ENCODE results near the gene HNRNPF. TPM values are rescaled to one million over a fixed set of nuclear protein-coding genes. Genes with fewer than 3 reads are reported as not detected.

The HNRNPF gene
- total RNA-seq, 2 experiments from 2014 or later, result 86.5 to 87.9 TPM

DNA sequence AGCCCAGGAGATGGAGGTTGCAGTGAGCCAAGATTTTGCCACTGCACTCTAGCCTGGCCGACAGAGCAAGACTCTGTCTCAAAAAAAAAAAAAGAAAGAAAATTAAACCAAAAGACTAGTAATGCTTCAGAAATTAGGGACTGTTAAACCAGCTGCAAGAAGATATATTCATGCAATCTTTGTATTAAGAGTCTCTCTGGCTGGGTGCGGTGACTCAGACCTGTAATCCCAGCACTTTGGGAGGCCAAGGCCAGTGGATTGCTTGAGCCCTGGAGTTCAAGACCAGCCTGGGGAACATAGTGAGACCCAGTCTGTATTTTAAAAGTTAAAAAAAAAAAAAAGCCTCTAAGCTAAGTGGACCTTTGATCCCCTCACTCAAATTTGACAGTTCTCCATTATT is 2.5 kb upstream of the HNRNPF start:
- H3K9me3 Mint-ChIP-seq, result no peaks in the 10 kb centered on the region
- Histone ChIP-seq H3K36me3 (ENCODE audit: insufficient read depth, low read length) (no peaks in the 10 kb centered on the region), H3K27ac (ENCODE audit: low read depth in 1 of 2, low read length in 2 of 2) (no peak overlapping the region), H3K4me1 (ENCODE audit: insufficient read depth, low read length) (peaks cover 24% of the 10 kb centered on the region), H3K27me3 (ENCODE audit: control insufficient read depth in 1 of 2, insufficient read depth in 2 of 2, low read length in 2 of 2) (no peaks in the 10 kb centered on the region), H3K4me3 (ENCODE audit: low read length) (no peak overlapping the region), H3K9me3 (ENCODE audit: control insufficient read depth in 1 of 2, insufficient read depth in 1 of 2, low read length in 2 of 2) (no peaks in the 10 kb centered on the region)
- peak overlapping the region; percentile 51 for H3K27ac Mint-ChIP-seq
- H3K4me3 Mint-ChIP-seq, result peak overlapping the region; percentile 98
- ATAC-seq (ENCODE audit: poor library complexity) (no peak), DNase-seq (no peak)
- ChIA-PET CTCF (interaction anchor here (0.7 to 1.8 kb wide), 2 partner anchors 15 to 63 kb away, joined by 3 to 4 read pairs; no protein-coding TSS in a partner anchor), POLR2A (interaction anchor here (1.0 to 3.0 kb wide), 2 partner anchors 8 kb away, joined by 3 to 56 read pairs; no protein-coding TSS in a partner anchor)
- peaks cover 26% of the 10 kb centered on the region for H3K36me3 Mint-ChIP-seq (ENCODE audit: low read depth)
- H3K27me3 Mint-ChIP-seq, result no peaks in the 10 kb centered on the region
- peaks cover 14% of the 10 kb centered on the region for H3K4me1 Mint-ChIP-seq (ENCODE audit: low read depth)
- TF ChIP-seq, protein P1, sequence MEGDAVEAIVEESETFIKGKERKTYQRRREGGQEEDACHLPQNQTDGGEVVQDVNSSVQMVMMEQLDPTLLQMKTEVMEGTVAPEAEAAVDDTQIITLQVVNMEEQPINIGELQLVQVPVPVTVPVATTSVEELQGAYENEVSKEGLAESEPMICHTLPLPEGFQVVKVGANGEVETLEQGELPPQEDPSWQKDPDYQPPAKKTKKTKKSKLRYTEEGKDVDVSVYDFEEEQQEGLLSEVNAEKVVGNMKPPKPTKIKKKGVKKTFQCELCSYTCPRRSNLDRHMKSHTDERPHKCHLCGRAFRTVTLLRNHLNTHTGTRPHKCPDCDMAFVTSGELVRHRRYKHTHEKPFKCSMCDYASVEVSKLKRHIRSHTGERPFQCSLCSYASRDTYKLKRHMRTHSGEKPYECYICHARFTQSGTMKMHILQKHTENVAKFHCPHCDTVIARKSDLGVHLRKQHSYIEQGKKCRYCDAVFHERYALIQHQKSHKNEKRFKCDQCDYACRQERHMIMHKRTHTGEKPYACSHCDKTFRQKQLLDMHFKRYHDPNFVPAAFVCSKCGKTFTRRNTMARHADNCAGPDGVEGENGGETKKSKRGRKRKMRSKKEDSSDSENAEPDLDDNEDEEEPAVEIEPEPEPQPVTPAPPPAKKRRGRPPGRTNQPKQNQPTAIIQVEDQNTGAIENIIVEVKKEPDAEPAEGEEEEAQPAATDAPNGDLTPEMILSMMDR (IDR thresholded peaks at IDR 0.05), result no peak
- intact Hi-C loops (cut with DNase I, micrococcal nuclease), result no loop called here

DNA sequence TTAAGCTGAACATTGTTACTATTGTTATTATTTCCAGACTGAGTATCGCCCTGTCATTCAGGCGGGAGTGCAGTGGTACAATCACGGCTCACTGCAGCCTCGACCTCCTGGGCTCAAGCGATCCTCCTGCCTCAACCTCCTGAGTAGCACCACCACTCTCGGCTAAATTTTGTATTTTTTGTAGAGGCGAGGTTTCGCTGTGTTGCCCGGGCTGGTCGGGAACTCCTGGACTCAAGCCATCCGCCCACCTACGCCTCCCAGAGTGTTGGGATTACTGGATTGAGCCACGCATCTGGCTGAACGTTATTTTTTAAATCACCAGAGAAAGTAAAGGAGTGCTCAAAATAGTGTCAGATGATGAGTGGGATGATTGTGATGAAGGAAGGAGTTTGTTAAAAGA is 1.4 kb upstream of the HNRNPF start:
- Histone ChIP-seq H3K36me3 (ENCODE audit: insufficient read depth, low read length) (no peaks in the 10 kb centered on the region), H3K4me1 (ENCODE audit: insufficient read depth, low read length) (peaks cover 35% of the 10 kb centered on the region), H3K27me3 (ENCODE audit: control insufficient read depth in 1 of 2, insufficient read depth in 2 of 2, low read length in 2 of 2) (no peaks in the 10 kb centered on the region), H3K4me3 (ENCODE audit: low read length) (peak overlapping the region; percentile 80), H3K9me3 (ENCODE audit: control insufficient read depth in 1 of 2, insufficient read depth in 1 of 2, low read length in 2 of 2) (no peaks in the 10 kb centered on the region), H3K27ac (ENCODE audit: low read depth in 1 of 2, low read length in 2 of 2) (peak overlapping the region; percentile 98)
- Mint-ChIP-seq H3K4me3 (peak overlapping the region; percentile 98), H3K27ac (peak overlapping the region; percentile 93), H3K27me3 (no peaks in the 10 kb centered on the region), H3K9me3 (no peaks in the 10 kb centered on the region), H3K4me1 (ENCODE audit: low read depth) (peaks cover 23% of the 10 kb centered on the region), H3K36me3 (ENCODE audit: low read depth) (peaks cover 35% of the 10 kb centered on the region)
- ChIA-PET CTCF (interaction anchor here (1.2 to 1.7 kb wide), 2 partner anchors 17 to 24 kb away, joined by 3 to 7 read pairs; no protein-coding TSS in a partner anchor), POLR2A (interaction anchor here (0.9 to 3.0 kb wide), 11 partner anchors 9 to 272 kb away, joined by 3 to 56 read pairs (median 11); partner anchors contain the start of genes CSGALNACT2 and ZNF487)
- intact Hi-C loops (cut with DNase I, micrococcal nuclease), result no loop called here
- TF ChIP-seq, protein P1 (IDR thresholded peaks at IDR 0.05), result no peak
- no peak for ATAC-seq (ENCODE audit: poor library complexity)
- no peak for DNase-seq

DNA sequence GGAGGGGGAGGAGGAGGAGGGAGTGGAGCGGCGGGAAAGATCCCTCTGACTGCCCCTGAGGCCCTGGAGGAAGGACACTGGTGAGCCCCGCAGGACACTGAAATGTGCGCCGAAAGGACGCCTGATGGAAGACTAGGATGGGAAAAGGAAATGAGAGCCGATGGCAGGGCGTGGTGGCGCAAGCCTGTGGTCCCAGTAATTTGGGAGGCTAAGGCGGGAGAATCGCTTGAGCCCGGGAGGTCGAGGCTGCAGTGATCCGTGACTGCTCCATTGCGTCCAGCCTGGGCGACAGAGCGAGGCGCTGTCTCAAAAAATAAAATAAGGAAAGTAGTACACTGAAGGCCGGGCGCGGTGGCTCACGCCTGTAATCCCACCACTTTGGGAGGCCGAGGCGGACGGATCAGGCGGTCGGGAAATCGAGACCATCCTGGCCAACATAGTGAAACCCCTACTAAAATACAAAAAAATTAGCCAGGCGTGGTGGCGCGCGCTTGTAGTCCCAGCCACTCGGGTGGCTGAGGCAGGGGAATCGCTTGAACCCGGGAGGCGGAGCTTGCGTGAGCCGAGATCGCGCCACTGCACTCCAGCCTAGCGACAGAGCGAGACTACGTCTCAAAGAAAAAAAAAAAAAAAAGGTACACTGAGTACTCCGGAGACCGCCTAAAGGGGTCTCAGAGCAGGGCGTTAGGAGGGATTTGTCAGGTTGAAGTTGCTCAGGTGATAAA is 561 bp upstream of the HNRNPF start:
- Histone ChIP-seq H3K4me1 (ENCODE audit: insufficient read depth, low read length) (peaks cover 38% of the 10 kb centered on the region), H3K27me3 (ENCODE audit: control insufficient read depth in 1 of 2, insufficient read depth in 2 of 2, low read length in 2 of 2) (no peaks in the 10 kb centered on the region), H3K4me3 (ENCODE audit: low read length) (peak overlapping the region; percentile 80), H3K36me3 (ENCODE audit: insufficient read depth, low read length) (no peaks in the 10 kb centered on the region), H3K27ac (ENCODE audit: low read depth in 1 of 2, low read length in 2 of 2) (peak overlapping the region; percentile 98), H3K9me3 (ENCODE audit: control insufficient read depth in 1 of 2, insufficient read depth in 1 of 2, low read length in 2 of 2) (no peaks in the 10 kb centered on the region)
- peaks cover 31% of the 10 kb centered on the region for H3K4me1 Mint-ChIP-seq (ENCODE audit: low read depth)
- H3K27ac Mint-ChIP-seq, result peak overlapping the region; percentile 93
- H3K36me3 Mint-ChIP-seq (ENCODE audit: low read depth), result peaks cover 39% of the 10 kb centered on the region
- intact Hi-C loops (cut with DNase I, micrococcal nuclease), result loop anchor here (1.0 kb wide), 3 partner anchors 10 to 27 kb away; no protein-coding TSS in a partner anchor
- no peaks in the 10 kb centered on the region for H3K27me3 Mint-ChIP-seq
- POLR2A ChIA-PET, result interaction anchor here (0.6 to 3.0 kb wide), 20 partner anchors 9 to 772 kb away, joined by 3 to 56 read pairs (median 5); partner anchors contain the start of genes CSGALNACT2 and ZNF487
- ATAC-seq (ENCODE audit: poor library complexity) (peak; percentile 5), DNase-seq (peak; percentile 47 to 86 (median 68))
- no peaks in the 10 kb centered on the region for H3K9me3 Mint-ChIP-seq
- CTCF ChIA-PET, result interaction anchor here (0.7 to 1.7 kb wide), 4 partner anchors 11 to 27 kb away, joined by 3 to 7 read pairs (median 3); partner anchors contain the start of gene ZNF487
- TF ChIP-seq, protein P1 (IDR thresholded peaks at IDR 0.05), result no peak
- H3K4me3 Mint-ChIP-seq, result peak overlapping the region; percentile 98

Data from CD4-positive, alpha-beta T cell (primary cell).